ENCODE results near the gene PLXNA4.

GRCh38 chr7:132269718-132270117, 306.6 kb downstream of the PLXNA4 start:
- no peak for TF ChIP-seq CTCF (conservative IDR thresholded peaks at IDR 0.05)
- TF ChIP-seq EZH2 (IDR thresholded peaks at IDR 0.05; ENCODE audit: low read depth), result no peak

Measured in PC-9 (cell line).